ENCODE data around the gene TRIM52.

DNA sequence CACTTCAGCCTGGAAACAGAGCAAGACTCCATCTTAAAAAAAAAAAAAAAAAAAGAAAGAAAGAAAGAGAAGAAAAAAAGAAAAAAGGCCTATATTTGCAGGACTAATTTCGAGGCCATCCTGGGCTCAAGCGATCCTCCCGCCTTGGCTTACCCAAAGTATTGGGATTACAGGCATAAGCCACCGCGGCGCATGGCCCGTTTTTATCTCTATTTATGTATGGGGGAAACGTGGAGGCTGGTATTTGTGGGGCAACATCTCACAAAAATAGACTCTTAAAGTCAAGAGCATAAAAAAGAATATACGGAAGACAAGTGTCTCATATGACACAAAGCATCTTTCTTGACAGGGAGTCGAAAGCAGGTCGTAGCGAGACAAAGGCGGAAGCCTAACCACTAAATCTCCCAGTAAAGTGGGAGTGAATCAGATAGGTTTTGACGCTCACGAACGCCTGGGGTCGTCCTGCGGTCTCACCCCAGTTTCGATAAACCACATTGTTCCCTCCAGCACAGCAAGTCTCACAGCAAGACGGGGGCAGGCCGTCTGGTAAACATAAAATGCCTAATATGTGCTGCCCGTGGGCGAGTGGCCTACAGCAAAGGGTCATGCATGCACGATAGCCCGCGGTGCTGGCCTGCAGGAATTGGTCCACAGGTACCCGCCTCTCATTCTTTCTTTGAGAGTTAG lies 39.7 kb downstream of the TRIM52 start:
- TF ChIP-seq, protein P1, sequence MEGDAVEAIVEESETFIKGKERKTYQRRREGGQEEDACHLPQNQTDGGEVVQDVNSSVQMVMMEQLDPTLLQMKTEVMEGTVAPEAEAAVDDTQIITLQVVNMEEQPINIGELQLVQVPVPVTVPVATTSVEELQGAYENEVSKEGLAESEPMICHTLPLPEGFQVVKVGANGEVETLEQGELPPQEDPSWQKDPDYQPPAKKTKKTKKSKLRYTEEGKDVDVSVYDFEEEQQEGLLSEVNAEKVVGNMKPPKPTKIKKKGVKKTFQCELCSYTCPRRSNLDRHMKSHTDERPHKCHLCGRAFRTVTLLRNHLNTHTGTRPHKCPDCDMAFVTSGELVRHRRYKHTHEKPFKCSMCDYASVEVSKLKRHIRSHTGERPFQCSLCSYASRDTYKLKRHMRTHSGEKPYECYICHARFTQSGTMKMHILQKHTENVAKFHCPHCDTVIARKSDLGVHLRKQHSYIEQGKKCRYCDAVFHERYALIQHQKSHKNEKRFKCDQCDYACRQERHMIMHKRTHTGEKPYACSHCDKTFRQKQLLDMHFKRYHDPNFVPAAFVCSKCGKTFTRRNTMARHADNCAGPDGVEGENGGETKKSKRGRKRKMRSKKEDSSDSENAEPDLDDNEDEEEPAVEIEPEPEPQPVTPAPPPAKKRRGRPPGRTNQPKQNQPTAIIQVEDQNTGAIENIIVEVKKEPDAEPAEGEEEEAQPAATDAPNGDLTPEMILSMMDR (conservative IDR thresholded peaks at IDR 0.05 in 1 of 2, IDR thresholded peaks at IDR 0.05 in 1 of 2; ENCODE audit: low read depth in 1 of 2, low read length in 2 of 2) = no peak
- no peak for TF ChIP-seq EZH2 (IDR thresholded peaks at IDR 0.05; ENCODE audit: low read length, missing control alignments)

Data from fibroblast of lung (primary cell).